ENCODE data around the gene ENPP3.

GRCh38 chr6:131792091-131792496 is 155.0 kb downstream of the ENPP3 start:
- no peak for TF ChIP-seq EZH2 (IDR thresholded peaks at IDR 0.05; ENCODE audit: borderline replicate concordance, low read length)
- TF ChIP-seq CTCF (conservative IDR thresholded peaks at IDR 0.05 in 1 of 2, IDR thresholded peaks at IDR 0.05 in 1 of 2; ENCODE audit: extremely low read depth in 1 of 2, insufficient read depth in 1 of 2, low read depth in 1 of 2, low read length in 2 of 2) = no peak

Measured in mammary epithelial cell (primary cell).